NB4 (cell line): ENCODE measurements around the gene TMEM121B.
A peak's percentile ranks its signal among the peaks of the same experiment; 100 is the strongest.

Experiments
- DNase-seq: peaks from one replicate; pipeline ENCODE4 v3.0.0; 2010; ENCODE audit warnings: low read depth
- H3K4me3 ChIP-seq: one replicate; pipeline ENCODE4 v1.5.1; 2011; ENCODE audit warnings: mild to moderate bottlenecking, low read depth, low read length, moderate library complexity
- CTCF ChIP-seq: IDR thresholded peaks from one replicate; pipeline ENCODE4 v1.5.1; 2012; ENCODE audit warnings: low read depth, low read length
- MAX ChIP-seq: IDR thresholded peaks from 2 replicates; pipeline ENCODE4 v1.6.1; 2011; ENCODE audit warnings: low read depth, low read length
- MYC ChIP-seq: IDR thresholded peaks from 2 replicates; pipeline ENCODE4 v1.6.1; 2011; ENCODE audit warnings: low read depth, low read length
- POLR2A ChIP-seq: IDR thresholded peaks from 2 replicates; pipeline ENCODE4 v1.6.1; 2011; ENCODE audit warnings: mild to moderate bottlenecking; ENCODE audit not compliant: insufficient read length; ENCODE audit errors: extremely low read depth

Gene TMEM121B

GRCh38 chr22:17106785-17107546 lies 14.2 kb downstream of the TMEM121B start:
- TF ChIP-seq MYC (peak; percentile 69), CTCF (no peak)
- peak; percentile 98 for DNase-seq

GRCh38 chr22:17106161-17106784 lies 14.9 kb downstream of the TMEM121B start:
- TF ChIP-seq CTCF (peak; percentile 60), POLR2A (no peak)
- peak overlapping the region; percentile 12 for H3K4me3 ChIP-seq
- DNase-seq: peak; percentile 86

More at GRCh38 chr22:17106785-17107546, 14.2 kb downstream of the TMEM121B start:
- peak overlapping the region; percentile 12 for H3K4me3 ChIP-seq

- TF ChIP-seq MYC (no peak), MAX (no peak), POLR2A (no peak), CTCF (no peak)
- peak overlapping the region; percentile 12 for H3K4me3 ChIP-seq
- DNase-seq: peak; percentile 21
Measured at GRCh38 chr22:17105143-17106129, 15.7 kb downstream of the TMEM121B start.

GRCh38 chr22:17104336-17104935 lies 16.7 kb downstream of the TMEM121B start:
- H3K4me3 ChIP-seq: no peak overlapping the region
- TF ChIP-seq MYC (no peak), MAX (no peak), POLR2A (no peak), CTCF (no peak)
- no peak for DNase-seq

- TF ChIP-seq MYC (no peak), CTCF (no peak), POLR2A (no peak), MAX (no peak)
Measured at GRCh38 chr22:17103351-17103750, 17.8 kb downstream of the TMEM121B start.

More at GRCh38 chr22:17103351-17103750, 17.8 kb downstream of the TMEM121B start:
- peak; percentile 6 for DNase-seq
- no peak overlapping the region for H3K4me3 ChIP-seq
